Measurements from ENCODE around the gene TACR3. TPM values are rescaled to one million over a fixed set of nuclear protein-coding genes. Genes with fewer than 3 reads are reported as not detected.

TACR3 gene, protein sequence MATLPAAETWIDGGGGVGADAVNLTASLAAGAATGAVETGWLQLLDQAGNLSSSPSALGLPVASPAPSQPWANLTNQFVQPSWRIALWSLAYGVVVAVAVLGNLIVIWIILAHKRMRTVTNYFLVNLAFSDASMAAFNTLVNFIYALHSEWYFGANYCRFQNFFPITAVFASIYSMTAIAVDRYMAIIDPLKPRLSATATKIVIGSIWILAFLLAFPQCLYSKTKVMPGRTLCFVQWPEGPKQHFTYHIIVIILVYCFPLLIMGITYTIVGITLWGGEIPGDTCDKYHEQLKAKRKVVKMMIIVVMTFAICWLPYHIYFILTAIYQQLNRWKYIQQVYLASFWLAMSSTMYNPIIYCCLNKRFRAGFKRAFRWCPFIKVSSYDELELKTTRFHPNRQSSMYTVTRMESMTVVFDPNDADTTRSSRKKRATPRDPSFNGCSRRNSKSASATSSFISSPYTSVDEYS
- total RNA-seq (2022; extraction: Qiagen RNA extraction), result not detected in 5 replicates

DNA sequence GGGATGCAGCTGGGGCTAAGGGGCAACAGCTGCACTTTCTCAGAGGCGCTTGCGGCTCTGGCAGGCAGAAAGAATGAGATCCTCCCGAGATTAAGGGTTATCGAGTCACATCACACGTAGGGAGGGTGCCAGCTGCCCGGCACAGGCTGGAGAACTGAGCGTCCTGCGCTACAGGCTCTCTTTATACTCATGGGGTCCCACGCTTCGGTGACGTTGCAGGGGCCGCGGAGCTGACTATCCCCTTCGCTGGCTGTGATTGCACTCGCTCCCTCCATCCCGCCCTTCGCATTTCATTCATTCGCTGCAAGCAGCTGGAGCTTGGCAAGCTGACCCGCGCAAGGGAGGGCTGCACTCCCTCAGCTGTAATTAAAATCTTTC, at the start of gene TACR3:
TSS of gene TACR3 (minus strand) at position 156 of the 378 bp plus-strand sequence. CDS start 310 bp downstream, outside the sequence.

Measured in A549 treated with dexamethasone at 1 μM for 4 hours (cell line).